WTC11 (cell line): ENCODE measurements around the gene SLC6A5. TPM values are rescaled to one million over a fixed set of nuclear protein-coding genes. Genes with fewer than 3 reads are reported as not detected.
A peak's percentile ranks its signal among the peaks of the same experiment; 100 is the strongest.

Source experiments
- ATAC-seq: fragments of 200-7000 bp; cut with Tn5 transposase; 2 replicates; pipeline ENCODE4 v1.10.0; 2021; ENCODE audit warnings: mild to moderate bottlenecking, moderate library complexity
- CTCF ChIA-PET: fragments of 300-600 bp; sonication (Branson Sonifier 250); formaldehyde crosslinking; loops from one replicate; lab custom pipeline; 2021; ENCODE audit warnings: antibody characterized with exemption; lab: Charles Lee
- POLR2A ChIA-PET: fragments of 350-600 bp; sonication (Branson Sonifier 250); formaldehyde crosslinking; loops from one replicate; lab custom pipeline; 2021; ENCODE audit warnings: antibody characterized with exemption; lab: Charles Lee
- DNase-seq: peaks from one replicate; pipeline ENCODE4 v3.0.0; 2021; ENCODE audit warnings: low spot score
- H3K27ac Mint-ChIP-seq: 2 replicates; pipeline ENCODE4 v1.8.0; 2021; ENCODE audit warnings: mixed read lengths
- H3K27me3 Mint-ChIP-seq: 2 replicates; pipeline ENCODE4 v1.8.0; 2021; ENCODE audit warnings: low read depth, mild to moderate bottlenecking, moderate library complexity, mixed read lengths
- H3K36me3 Mint-ChIP-seq: 2 replicates; pipeline ENCODE4 v1.8.0; 2021; ENCODE audit warnings: mixed read lengths
- H3K4me1 Mint-ChIP-seq: 2 replicates; pipeline ENCODE4 v1.8.0; 2022; ENCODE audit warnings: mixed read lengths
- H3K4me3 Mint-ChIP-seq: 2 replicates; pipeline ENCODE4 v1.8.0; 2021; ENCODE audit warnings: mild to moderate bottlenecking, moderate library complexity, mixed read lengths
- H3K9me3 Mint-ChIP-seq: 2 replicates; pipeline ENCODE4 v1.8.0; 2021; ENCODE audit warnings: mixed read lengths
- AR ChIP-seq: fragments of 250-450 bp; sonication (Bioruptor Pico); IDR thresholded peaks from 2 replicates; pipeline ENCODE4 v1.9.0; 2021; ENCODE audit warnings: mild to moderate bottlenecking
- ATF6 ChIP-seq: sonication (generic); formaldehyde crosslinking; IDR thresholded peaks from 2 replicates; pipeline ENCODE4 v1.8.1; 2023; ENCODE audit warnings: mild to moderate bottlenecking, missing genetic modification reagents
- ESRRA ChIP-seq: sonication (generic); formaldehyde crosslinking; IDR thresholded peaks from 2 replicates; pipeline ENCODE4 v1.8.1; 2022; ENCODE audit warnings: mild to moderate bottlenecking, missing genetic modification reagents, borderline replicate concordance
- ETV6 ChIP-seq: sonication (generic); formaldehyde crosslinking; IDR thresholded peaks from 2 replicates; pipeline ENCODE4 v1.8.1; 2022; ENCODE audit warnings: mild to moderate bottlenecking, missing genetic modification reagents
- FOXK1 ChIP-seq: sonication (generic); formaldehyde crosslinking; IDR thresholded peaks from 2 replicates; pipeline ENCODE4 v1.8.0; 2022; ENCODE audit warnings: mild to moderate bottlenecking, moderate library complexity, missing genetic modification reagents
- HMGXB4 ChIP-seq: sonication (generic); formaldehyde crosslinking; IDR thresholded peaks from 2 replicates; pipeline ENCODE4 v1.8.1; 2023; ENCODE audit warnings: mild to moderate bottlenecking, moderate library complexity, missing genetic modification reagents
- IRF1 ChIP-seq: sonication (generic); formaldehyde crosslinking; IDR thresholded peaks from 2 replicates; pipeline ENCODE4 v1.8.0; 2023; ENCODE audit warnings: missing genetic modification reagents
- MYBL2 ChIP-seq: sonication (generic); formaldehyde crosslinking; IDR thresholded peaks from 2 replicates; pipeline ENCODE4 v1.8.1; 2023; ENCODE audit warnings: mild to moderate bottlenecking, moderate library complexity, missing genetic modification reagents
- NFATC4 ChIP-seq: fragments of 250-450 bp; sonication (Bioruptor Pico); IDR thresholded peaks from 2 replicates; pipeline ENCODE4 v1.9.0; 2021; ENCODE audit warnings: mild to moderate bottlenecking
- RELA ChIP-seq: sonication (generic); formaldehyde crosslinking; IDR thresholded peaks from 2 replicates; pipeline ENCODE4 v1.8.1; 2022; ENCODE audit warnings: missing genetic modification reagents, mild to moderate bottlenecking, borderline replicate concordance
- SMAD3 ChIP-seq: sonication (generic); formaldehyde crosslinking; IDR thresholded peaks from 2 replicates; pipeline ENCODE4 v1.8.0; 2022; ENCODE audit warnings: missing genetic modification reagents, mild to moderate bottlenecking, borderline replicate concordance
- TEAD1 ChIP-seq: sonication (generic); formaldehyde crosslinking; IDR thresholded peaks from 2 replicates; pipeline ENCODE4 v1.8.0; 2022; ENCODE audit warnings: mild to moderate bottlenecking, missing genetic modification reagents
- ZMAT4 ChIP-seq: fragments of 250-450 bp; sonication (Bioruptor Pico); IDR thresholded peaks from 2 replicates; pipeline ENCODE4 v1.9.0; 2021; ENCODE audit warnings: mild to moderate bottlenecking
- ZNF317 ChIP-seq: sonication (generic); formaldehyde crosslinking; IDR thresholded peaks from 2 replicates; pipeline ENCODE4 v1.8.1; 2023; ENCODE audit warnings: low read depth, mild to moderate bottlenecking, moderate library complexity, missing genetic modification reagents, borderline replicate concordance
- ZNF671 ChIP-seq: fragments of 250-450 bp; sonication (Bioruptor Pico); IDR thresholded peaks from 2 replicates; pipeline ENCODE4 v1.8.0; 2021; ENCODE audit warnings: mild to moderate bottlenecking
- total RNA-seq: library from RNA; stranded (reverse); gene quantifications from 3 replicates; pipeline ENCODE4 v1.2.3, GENCODE V29; 2021

The SLC6A5 gene
- total RNA-seq, 1 experiment from 2014 or later: not detected

GRCh38 chr11:20618083-20618482, 18.7 kb downstream of the SLC6A5 start (continued):
- TF ChIP-seq ATF6 (CRISPR knock-in tag): no peak
- no peak for TF ChIP-seq NFATC4 (CRISPR knock-in tag)
- TF ChIP-seq ZNF317 (CRISPR knock-in tag): no peak
- no peak for TF ChIP-seq SMAD3

- H3K4me1 Mint-ChIP-seq: peaks cover 39% of the 10 kb centered on the region
- ChIA-PET POLR2A (no interaction called here), CTCF (interaction anchor here (0.7 to 4.3 kb wide), 5 partner anchors 9 to 493 kb away, joined by 3 to 33 read pairs (median 3); no protein-coding TSS in a partner anchor)
- ATAC-seq (no peak), DNase-seq (no peak)
- TF ChIP-seq ETV6 (no peak), HMGXB4 (CRISPR knock-in tag) (no peak), ZMAT4 (CRISPR knock-in tag) (no peak), ZNF671 (CRISPR knock-in tag) (no peak), AR (no peak), MYBL2 (CRISPR knock-in tag) (no peak)
- H3K4me3 Mint-ChIP-seq: no peak overlapping the region
- H3K27me3 Mint-ChIP-seq: peaks cover 5% of the 10 kb centered on the region; the same call in 1 of the 2 replicates
- H3K9me3 Mint-ChIP-seq: no peaks in the 10 kb centered on the region
- H3K36me3 Mint-ChIP-seq: no peaks in the 10 kb centered on the region
- peak overlapping the region; percentile 67 for H3K27ac Mint-ChIP-seq
Observed at GRCh38 chr11:20620988-20621387, 21.6 kb downstream of the SLC6A5 start.

- CTCF ChIA-PET: interaction anchor here (0.6 to 4.3 kb wide), 6 partner anchors 9 to 493 kb away, joined by 3 to 33 read pairs (median 3); no protein-coding TSS in a partner anchor
- DNase-seq: peak; percentile 44
- no peaks in the 10 kb centered on the region for H3K9me3 Mint-ChIP-seq
- H3K36me3 Mint-ChIP-seq: no peaks in the 10 kb centered on the region
- peaks cover 43% of the 10 kb centered on the region for H3K4me1 Mint-ChIP-seq
- H3K27me3 Mint-ChIP-seq: peaks cover 5% of the 10 kb centered on the region; the same call in 1 of the 2 replicates
- no peak overlapping the region for H3K4me3 Mint-ChIP-seq
- POLR2A ChIA-PET: no interaction called here
- peak overlapping the region; percentile 67 for H3K27ac Mint-ChIP-seq
- TF ChIP-seq ETV6: peak; percentile 54; the same call in 1 of the 2 replicates
- peak; percentile 27; the same call in 1 of the 2 replicates for TF ChIP-seq FOXK1 (CRISPR knock-in tag)
- peak; percentile 24; the same call in 1 of the 2 replicates for TF ChIP-seq TEAD1 (CRISPR knock-in tag)
- peak; percentile 80 for TF ChIP-seq ESRRA
- TF ChIP-seq RELA (CRISPR knock-in tag): no peak
- no peak for TF ChIP-seq IRF1 (CRISPR knock-in tag)
- TF ChIP-seq, all 79 proteins: peak for 4
- ATAC-seq: peak; percentile 80
Observed at GRCh38 chr11:20621679-20622078, 22.3 kb downstream of the SLC6A5 start.
